HepG2 (cell line): ENCODE results near the gene ZCCHC3. TPM values are rescaled to one million over a fixed set of nuclear protein-coding genes. Genes with fewer than 3 reads are reported as not detected.

Source experiments
- DNMT1 ChIP-seq: sonication (generic); formaldehyde crosslinking; IDR thresholded peaks from 2 replicates; pipeline ENCODE4 v1.5.1; 2020; ENCODE audit warnings: mild to moderate bottlenecking, missing genetic modification reagents
- EED ChIP-seq: sonication (generic); formaldehyde crosslinking; IDR thresholded peaks from 2 replicates; pipeline ENCODE4 v1.5.0; 2020; ENCODE audit warnings: mild to moderate bottlenecking, missing genetic modification reagents
- FOSL2 ChIP-seq: sonication (generic); formaldehyde crosslinking; IDR thresholded peaks from 2 replicates; pipeline ENCODE4 v1.4.0; 2020; ENCODE audit warnings: missing genetic modification reagents
- HES4 ChIP-seq: sonication (generic); formaldehyde crosslinking; IDR thresholded peaks from 2 replicates; pipeline ENCODE4 v1.9.0; 2021; ENCODE audit warnings: mild to moderate bottlenecking, missing genetic modification reagents, borderline replicate concordance
- HOXD1 ChIP-seq: sonication (generic); formaldehyde crosslinking; IDR thresholded peaks from 2 replicates; pipeline ENCODE4 v1.5.0; 2020; ENCODE audit warnings: missing genetic modification reagents
- ISL2 ChIP-seq: sonication (generic); formaldehyde crosslinking; IDR thresholded peaks from 2 replicates; pipeline ENCODE4 v1.5.0; 2020; ENCODE audit warnings: missing genetic modification reagents
- KLF13 ChIP-seq: sonication (generic); formaldehyde crosslinking; IDR thresholded peaks from 2 replicates; pipeline ENCODE4 v1.4.0; 2020; ENCODE audit warnings: mild to moderate bottlenecking, missing genetic modification reagents
- NFE2L1 ChIP-seq: sonication (generic); formaldehyde crosslinking; IDR thresholded peaks from 2 replicates; pipeline ENCODE4 v1.4.0; 2020; ENCODE audit warnings: missing genetic modification reagents, mild to moderate bottlenecking, borderline replicate concordance
- NKX3-1 ChIP-seq: sonication (generic); formaldehyde crosslinking; IDR thresholded peaks from 2 replicates; pipeline ENCODE4 v1.5.0; 2020; ENCODE audit warnings: missing genetic modification reagents
- PAWR ChIP-seq: sonication (generic); formaldehyde crosslinking; IDR thresholded peaks from 2 replicates; pipeline ENCODE4 v1.4.0; 2020; ENCODE audit warnings: missing genetic modification reagents, mild to moderate bottlenecking, borderline replicate concordance
- RBFOX2 ChIP-seq: fragments of 200-400 bp; formaldehyde crosslinking; IDR thresholded peaks from 2 replicates; pipeline ENCODE4 v1.6.1; 2017; ENCODE audit warnings: low read depth, mild to moderate bottlenecking, low read length
- SP140L ChIP-seq: sonication (generic); formaldehyde crosslinking; IDR thresholded peaks from 2 replicates; pipeline ENCODE4 v1.4.0; 2020; ENCODE audit warnings: missing genetic modification reagents, borderline replicate concordance
- ZNF234 ChIP-seq: sonication (generic); formaldehyde crosslinking; conservative IDR thresholded peaks from 2 replicates; pipeline ENCODE4 v1.5.1; 2020; ENCODE audit warnings: mild to moderate bottlenecking, missing genetic modification reagents
- ZNF256 ChIP-seq: sonication (generic); formaldehyde crosslinking; conservative IDR thresholded peaks from 2 replicates; pipeline ENCODE4 v1.4.0; 2020; ENCODE audit warnings: missing genetic modification reagents
- ZNF484 ChIP-seq: sonication (generic); formaldehyde crosslinking; IDR thresholded peaks from 2 replicates; pipeline ENCODE4 v1.5.1; 2020; ENCODE audit warnings: mild to moderate bottlenecking, low read depth, missing genetic modification reagents, borderline replicate concordance
- ZNF615 ChIP-seq: sonication (generic); formaldehyde crosslinking; IDR thresholded peaks from 2 replicates; pipeline ENCODE4 v1.5.0; 2020; ENCODE audit warnings: mild to moderate bottlenecking, missing genetic modification reagents, borderline replicate concordance
- ZNF644 ChIP-seq: IDR thresholded peaks from 2 replicates; pipeline ENCODE4 v1.6.1; 2016; ENCODE audit warnings: low read depth
- ZNF768 ChIP-seq: sonication (generic); formaldehyde crosslinking; IDR thresholded peaks from 2 replicates; pipeline ENCODE4 v1.4.0; 2020; ENCODE audit warnings: missing genetic modification reagents
- ZNF83 ChIP-seq: sonication (generic); formaldehyde crosslinking; IDR thresholded peaks from 2 replicates; pipeline ENCODE4 v1.4.0; 2020; ENCODE audit warnings: missing genetic modification reagents, mild to moderate bottlenecking, borderline replicate concordance
- polyA plus RNA-seq, 8 experiments: library from polyadenylated mRNA; depleted of rRNA in 3 of 8; stranded (reverse) in 7 of 8; unstranded in 1 of 8; fragments of >200 nt; fragmentation: Illumina TruSeq in 4 of 8; extraction: Trizol in 4 of 8; gene quantifications; 2 replicates each; pipeline versions ENCODE4 v1.2.1 to v1.2.3, GENCODE V29; 2011 to 2016; ENCODE audit warnings: low read depth in 4 of 8, missing spikeins in 1 of 8, mixed read lengths in 1 of 8; ENCODE audit not compliant: insufficient read depth in 1 of 8
- total RNA-seq, 5 experiments: library from RNA; depleted of rRNA; stranded (reverse); fragments of >200 nt; fragmentation: Illumina TruSeq; extraction: Trizol; gene quantifications; 2 replicates each; pipeline ENCODE4 v1.2.3, GENCODE V29; 2016; ENCODE audit warnings: low read depth in 1 of 5
- TF ChIP-seq, protein P1 (sequence below): sonication (generic); formaldehyde crosslinking; IDR thresholded peaks from 2 replicates; pipeline ENCODE4 v1.4.0; 2020; ENCODE audit warnings: missing genetic modification reagents
- TF ChIP-seq, protein P2 (sequence below): sonication (generic); formaldehyde crosslinking; IDR thresholded peaks from 2 replicates; pipeline ENCODE4 v1.4.0; 2020; ENCODE audit warnings: mild to moderate bottlenecking, missing genetic modification reagents
- TF ChIP-seq, protein P3 (sequence below): sonication (generic); formaldehyde crosslinking; IDR thresholded peaks from 2 replicates; pipeline ENCODE4 v1.4.0; 2020; ENCODE audit warnings: missing genetic modification reagents

The ZCCHC3 gene
- total and polyA plus RNA-seq, 2 of the 13 experiments (the other 11 are each of a cell fraction or from before 2014, with no cell fraction given), result 46.6 to 63.0 TPM

DNA sequence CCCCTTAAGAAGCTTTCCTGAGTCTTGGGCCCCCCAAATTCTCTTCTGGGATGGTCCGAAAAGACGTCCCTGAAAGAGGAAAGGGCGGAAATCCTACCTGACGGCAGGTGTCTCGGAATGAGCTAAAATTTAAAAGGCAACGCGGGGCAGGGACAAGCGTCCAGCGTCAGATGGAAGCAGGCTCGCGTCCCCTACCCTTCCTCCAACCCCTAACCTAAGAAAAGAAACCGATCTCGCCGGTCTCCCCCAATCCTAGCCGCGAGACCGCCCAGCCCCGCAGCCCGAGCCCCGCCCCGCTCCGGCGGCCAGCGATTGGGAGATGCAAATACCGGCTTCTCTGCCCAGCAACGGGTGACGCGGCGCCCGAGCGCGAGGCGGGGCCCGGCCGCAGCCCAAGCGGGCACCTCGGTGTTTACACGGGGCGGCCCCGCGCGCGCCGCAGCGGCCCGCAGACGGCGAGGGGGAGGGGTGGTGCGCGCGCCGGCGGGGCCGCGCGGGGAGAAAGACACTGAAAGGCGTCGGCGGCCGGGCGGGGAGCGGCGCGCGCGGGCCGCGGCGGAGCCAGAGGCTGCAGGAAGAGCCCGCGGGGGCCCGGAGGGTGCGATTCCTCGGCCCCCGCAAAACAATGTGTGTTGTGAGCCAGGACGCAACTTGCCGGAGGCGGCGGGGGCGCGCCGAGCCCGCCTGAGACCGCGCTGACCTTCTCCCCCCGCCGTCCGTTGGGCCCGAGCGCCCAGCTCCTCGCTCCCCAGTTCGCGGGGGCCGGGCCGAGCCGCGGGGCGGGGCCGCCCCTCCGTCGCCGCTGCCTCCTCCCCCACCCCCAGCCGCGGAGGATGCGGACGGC lies 27.9 kb downstream of the ZCCHC3 start, which contains the start of gene SOX12 (continued):
- TF ChIP-seq, protein P1, sequence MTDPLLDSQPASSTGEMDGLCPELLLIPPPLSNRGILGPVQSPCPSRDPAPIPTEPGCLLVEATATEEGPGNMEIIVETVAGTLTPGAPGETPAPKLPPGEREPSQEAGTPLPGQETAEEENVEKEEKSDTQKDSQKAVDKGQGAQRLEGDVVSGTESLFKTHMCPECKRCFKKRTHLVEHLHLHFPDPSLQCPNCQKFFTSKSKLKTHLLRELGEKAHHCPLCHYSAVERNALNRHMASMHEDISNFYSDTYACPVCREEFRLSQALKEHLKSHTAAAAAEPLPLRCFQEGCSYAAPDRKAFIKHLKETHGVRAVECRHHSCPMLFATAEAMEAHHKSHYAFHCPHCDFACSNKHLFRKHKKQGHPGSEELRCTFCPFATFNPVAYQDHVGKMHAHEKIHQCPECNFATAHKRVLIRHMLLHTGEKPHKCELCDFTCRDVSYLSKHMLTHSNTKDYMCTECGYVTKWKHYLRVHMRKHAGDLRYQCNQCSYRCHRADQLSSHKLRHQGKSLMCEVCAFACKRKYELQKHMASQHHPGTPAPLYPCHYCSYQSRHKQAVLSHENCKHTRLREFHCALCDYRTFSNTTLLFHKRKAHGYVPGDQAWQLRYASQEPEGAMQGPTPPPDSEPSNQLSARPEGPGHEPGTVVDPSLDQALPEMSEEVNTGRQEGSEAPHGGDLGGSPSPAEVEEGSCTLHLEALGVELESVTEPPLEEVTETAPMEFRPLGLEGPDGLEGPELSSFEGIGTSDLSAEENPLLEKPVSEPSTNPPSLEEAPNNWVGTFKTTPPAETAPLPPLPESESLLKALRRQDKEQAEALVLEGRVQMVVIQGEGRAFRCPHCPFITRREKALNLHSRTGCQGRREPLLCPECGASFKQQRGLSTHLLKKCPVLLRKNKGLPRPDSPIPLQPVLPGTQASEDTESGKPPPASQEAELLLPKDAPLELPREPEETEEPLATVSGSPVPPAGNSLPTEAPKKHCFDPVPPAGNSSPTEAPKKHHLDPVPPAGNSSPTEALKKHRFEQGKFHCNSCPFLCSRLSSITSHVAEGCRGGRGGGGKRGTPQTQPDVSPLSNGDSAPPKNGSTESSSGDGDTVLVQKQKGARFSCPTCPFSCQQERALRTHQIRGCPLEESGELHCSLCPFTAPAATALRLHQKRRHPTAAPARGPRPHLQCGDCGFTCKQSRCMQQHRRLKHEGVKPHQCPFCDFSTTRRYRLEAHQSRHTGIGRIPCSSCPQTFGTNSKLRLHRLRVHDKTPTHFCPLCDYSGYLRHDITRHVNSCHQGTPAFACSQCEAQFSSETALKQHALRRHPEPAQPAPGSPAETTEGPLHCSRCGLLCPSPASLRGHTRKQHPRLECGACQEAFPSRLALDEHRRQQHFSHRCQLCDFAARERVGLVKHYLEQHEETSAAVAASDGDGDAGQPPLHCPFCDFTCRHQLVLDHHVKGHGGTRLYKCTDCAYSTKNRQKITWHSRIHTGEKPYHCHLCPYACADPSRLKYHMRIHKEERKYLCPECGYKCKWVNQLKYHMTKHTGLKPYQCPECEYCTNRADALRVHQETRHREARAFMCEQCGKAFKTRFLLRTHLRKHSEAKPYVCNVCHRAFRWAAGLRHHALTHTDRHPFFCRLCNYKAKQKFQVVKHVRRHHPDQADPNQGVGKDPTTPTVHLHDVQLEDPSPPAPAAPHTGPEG (CRISPR knock-in tag), result no peak; the same call in 1 of the 2 replicates
- TF ChIP-seq FOSL2 (CRISPR knock-in tag) (0 out of 2 replicates have a peak, but pooled peaks have one; percentile 7), EED (CRISPR knock-in tag) (no peak), NKX3-1 (CRISPR knock-in tag) (0 out of 2 replicates have a peak, but pooled peaks have one; percentile 46), ZNF768 (CRISPR knock-in tag) (peak; percentile 46; the same call in 1 of the 2 replicates), ZNF644 (no peak), HES4 (CRISPR knock-in tag) (peak; percentile 91), KLF13 (CRISPR knock-in tag) (peak; percentile 21; the same call in 1 of the 2 replicates), RBFOX2 (peak; percentile 89), DNMT1 (CRISPR knock-in tag) (0 out of 2 replicates have a peak, but pooled peaks have one; percentile 21), PAWR (CRISPR knock-in tag) (no peak), ISL2 (CRISPR knock-in tag) (no peak; the same call in none of the 2 replicates), ZNF256 (no peak), ZNF234 (CRISPR knock-in tag) (no peak), HOXD1 (peak; percentile 57; the same call in 1 of the 2 replicates), ZNF83 (CRISPR knock-in tag) (no peak), ZNF615 (CRISPR knock-in tag) (no peak), ZNF484 (CRISPR knock-in tag) (no peak), SP140L (CRISPR knock-in tag) (no peak), NFE2L1 (CRISPR knock-in tag) (0 out of 2 replicates have a peak, but pooled peaks have one; percentile 1)
- TF ChIP-seq, protein P2, sequence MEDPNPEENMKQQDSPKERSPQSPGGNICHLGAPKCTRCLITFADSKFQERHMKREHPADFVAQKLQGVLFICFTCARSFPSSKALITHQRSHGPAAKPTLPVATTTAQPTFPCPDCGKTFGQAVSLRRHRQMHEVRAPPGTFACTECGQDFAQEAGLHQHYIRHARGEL (CRISPR knock-in tag), result no peak
- TF ChIP-seq, protein P3, sequence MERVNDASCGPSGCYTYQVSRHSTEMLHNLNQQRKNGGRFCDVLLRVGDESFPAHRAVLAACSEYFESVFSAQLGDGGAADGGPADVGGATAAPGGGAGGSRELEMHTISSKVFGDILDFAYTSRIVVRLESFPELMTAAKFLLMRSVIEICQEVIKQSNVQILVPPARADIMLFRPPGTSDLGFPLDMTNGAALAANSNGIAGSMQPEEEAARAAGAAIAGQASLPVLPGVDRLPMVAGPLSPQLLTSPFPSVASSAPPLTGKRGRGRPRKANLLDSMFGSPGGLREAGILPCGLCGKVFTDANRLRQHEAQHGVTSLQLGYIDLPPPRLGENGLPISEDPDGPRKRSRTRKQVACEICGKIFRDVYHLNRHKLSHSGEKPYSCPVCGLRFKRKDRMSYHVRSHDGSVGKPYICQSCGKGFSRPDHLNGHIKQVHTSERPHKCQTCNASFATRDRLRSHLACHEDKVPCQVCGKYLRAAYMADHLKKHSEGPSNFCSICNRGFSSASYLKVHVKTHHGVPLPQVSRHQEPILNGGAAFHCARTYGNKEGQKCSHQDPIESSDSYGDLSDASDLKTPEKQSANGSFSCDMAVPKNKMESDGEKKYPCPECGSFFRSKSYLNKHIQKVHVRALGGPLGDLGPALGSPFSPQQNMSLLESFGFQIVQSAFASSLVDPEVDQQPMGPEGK (CRISPR knock-in tag), result peak; percentile 95
